Liver (tissue), 3 donors: ENCODE measurements around the gene PCNT.

ENCODE experiments used
- HNF4A ChIP-seq, 2 donors: conservative IDR thresholded peaks; 2 replicates each; pipeline ENCODE4 v1.6.1; 2016; ENCODE audit warnings: antibody characterized with exemption in 2 of 2, mild to moderate bottlenecking in 2 of 2
- JUND ChIP-seq, 2 donors: IDR thresholded peaks; 2 replicates each; pipeline ENCODE4 v1.6.1; 2016; ENCODE audit warnings: antibody characterized with exemption in 2 of 2
- TF ChIP-seq, protein P1 (sequence below): fragments of 150-350 bp; IDR thresholded peaks from 2 replicates; pipeline ENCODE4 v1.5.1; 2017; ENCODE audit warnings: improper control_type of control experiment, low read depth, low read length; ENCODE audit not compliant: missing input control
- donor health status: healthy.
- donor health status: healthy.

DNA sequence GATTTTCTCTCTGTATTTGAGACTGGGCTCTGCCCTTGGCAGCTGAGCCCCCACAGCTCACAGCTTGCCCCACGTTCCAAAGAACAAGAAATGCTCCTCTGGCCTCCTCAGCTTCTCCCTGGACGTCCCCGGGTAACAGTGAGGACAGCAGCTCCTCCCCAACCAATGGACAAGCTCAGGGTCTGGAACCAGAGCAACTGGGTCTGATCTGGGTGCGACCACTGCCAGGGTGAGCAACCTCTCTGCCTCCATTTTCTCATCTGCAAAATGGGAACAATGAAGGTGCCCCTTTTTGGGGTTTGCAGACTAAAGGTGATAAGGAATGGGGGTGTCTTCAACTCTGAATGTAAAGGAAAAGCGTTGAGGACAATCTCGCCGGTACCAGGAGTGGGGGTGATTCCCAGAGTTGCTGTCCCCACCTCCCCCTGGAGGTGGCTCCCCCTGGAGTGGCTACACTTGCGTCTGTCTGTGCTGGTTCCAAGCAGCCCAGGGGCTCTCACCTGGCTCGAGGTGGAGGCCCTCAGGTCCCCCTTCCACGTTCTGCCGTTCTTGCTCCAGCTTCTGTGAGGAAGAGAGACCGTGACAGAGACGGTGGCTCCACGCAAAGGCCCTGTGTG is 7.1 kb upstream of the PCNT start:
- TF ChIP-seq, protein P1, sequence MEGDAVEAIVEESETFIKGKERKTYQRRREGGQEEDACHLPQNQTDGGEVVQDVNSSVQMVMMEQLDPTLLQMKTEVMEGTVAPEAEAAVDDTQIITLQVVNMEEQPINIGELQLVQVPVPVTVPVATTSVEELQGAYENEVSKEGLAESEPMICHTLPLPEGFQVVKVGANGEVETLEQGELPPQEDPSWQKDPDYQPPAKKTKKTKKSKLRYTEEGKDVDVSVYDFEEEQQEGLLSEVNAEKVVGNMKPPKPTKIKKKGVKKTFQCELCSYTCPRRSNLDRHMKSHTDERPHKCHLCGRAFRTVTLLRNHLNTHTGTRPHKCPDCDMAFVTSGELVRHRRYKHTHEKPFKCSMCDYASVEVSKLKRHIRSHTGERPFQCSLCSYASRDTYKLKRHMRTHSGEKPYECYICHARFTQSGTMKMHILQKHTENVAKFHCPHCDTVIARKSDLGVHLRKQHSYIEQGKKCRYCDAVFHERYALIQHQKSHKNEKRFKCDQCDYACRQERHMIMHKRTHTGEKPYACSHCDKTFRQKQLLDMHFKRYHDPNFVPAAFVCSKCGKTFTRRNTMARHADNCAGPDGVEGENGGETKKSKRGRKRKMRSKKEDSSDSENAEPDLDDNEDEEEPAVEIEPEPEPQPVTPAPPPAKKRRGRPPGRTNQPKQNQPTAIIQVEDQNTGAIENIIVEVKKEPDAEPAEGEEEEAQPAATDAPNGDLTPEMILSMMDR = no peak
- no peak for TF ChIP-seq JUND (IDR thresholded peaks at IDR 0.05)
- TF ChIP-seq HNF4A (conservative IDR thresholded peaks at IDR 0.05) = no peak
